Loucy (cell line): ENCODE results near the gene HGFAC.

Experiments used
- H2AFZ ChIP-seq: fragments of 200-600 bp; sonication (generic); 2 replicates; pipeline ENCODE4 v1.6.0; 2016; ENCODE audit warnings: antibody characterized with exemption, mild to moderate bottlenecking, low read length, moderate library complexity
- H3F3A ChIP-seq: fragments of 200-600 bp; 2 replicates; pipeline ENCODE4 v1.6.0; 2016; ENCODE audit warnings: antibody characterized with exemption, low read depth, mild to moderate bottlenecking
- H3K27me3 ChIP-seq: fragments of 200-600 bp; sonication (generic); 2 replicates; pipeline ENCODE4 v1.6.1; 2014; ENCODE audit warnings: low read length, mild to moderate bottlenecking; ENCODE audit not compliant: insufficient read depth, poor library complexity, severe bottlenecking
- H3K36me3 ChIP-seq: fragments of 200-600 bp; sonication (generic); 2 replicates; pipeline ENCODE4 v1.6.1; 2016; ENCODE audit warnings: low read length; ENCODE audit not compliant: insufficient read depth
- H3K4me1 ChIP-seq: fragments of 200-600 bp; sonication (generic); 2 replicates; pipeline ENCODE4 v1.5.1; 2014; ENCODE audit warnings: low read length, mild to moderate bottlenecking; ENCODE audit not compliant: insufficient read depth, poor library complexity, severe bottlenecking
- H3K4me2 ChIP-seq: fragments of 200-600 bp; sonication (generic); 2 replicates; pipeline ENCODE4 v1.6.0; 2014; ENCODE audit warnings: antibody characterized with exemption, low read length, low read depth, mild to moderate bottlenecking; ENCODE audit not compliant: poor library complexity, severe bottlenecking
- H3K4me3 ChIP-seq: fragments of 200-600 bp; sonication (generic); 2 replicates; pipeline ENCODE4 v1.5.1; 2014; ENCODE audit warnings: low read length, mild to moderate bottlenecking, mixed read lengths; ENCODE audit not compliant: poor library complexity, severe bottlenecking
- H3K79me2 ChIP-seq: fragments of 200-600 bp; sonication (generic); 2 replicates; pipeline ENCODE4 v1.6.1; 2014; ENCODE audit warnings: low read length; ENCODE audit not compliant: insufficient read depth
- H3K9ac ChIP-seq: fragments of 200-600 bp; sonication (generic); 2 replicates; pipeline ENCODE4 v1.6.0; 2014; ENCODE audit warnings: mild to moderate bottlenecking, low read depth, low read length, moderate library complexity; ENCODE audit not compliant: poor library complexity, severe bottlenecking
- H3K9me2 ChIP-seq: fragments of 200-600 bp; sonication (generic); replicated peaks from 2 replicates; pipeline ENCODE4 v1.6.1; 2016; ENCODE audit warnings: low read depth, low read length, mixed read lengths
- H3K9me3 ChIP-seq: fragments of 200-600 bp; sonication (generic); 2 replicates; pipeline ENCODE4 v1.6.1; 2014; ENCODE audit warnings: mild to moderate bottlenecking, antibody characterized with exemption, low read length, low read depth; ENCODE audit not compliant: insufficient read depth
- H4K20me1 ChIP-seq: fragments of 200-600 bp; sonication (generic); 2 replicates; pipeline ENCODE4 v1.6.0; 2014; ENCODE audit warnings: antibody characterized with exemption, low read length, mild to moderate bottlenecking; ENCODE audit not compliant: insufficient read depth, poor library complexity, severe bottlenecking
- EZH2phosphoT487 ChIP-seq: fragments of 200-600 bp; IDR thresholded peaks from 2 replicates; pipeline ENCODE4 v1.6.1; 2018; ENCODE audit warnings: antibody characterized with exemption, mild to moderate bottlenecking, moderate library complexity, borderline replicate concordance
- TF ChIP-seq, protein P1 (sequence below): fragments of 200-600 bp; sonication (generic); conservative IDR thresholded peaks from 2 replicates; pipeline ENCODE4 v1.5.1; 2014; ENCODE audit warnings: mild to moderate bottlenecking, antibody characterized with exemption, low read length

The HGFAC gene

DNA sequence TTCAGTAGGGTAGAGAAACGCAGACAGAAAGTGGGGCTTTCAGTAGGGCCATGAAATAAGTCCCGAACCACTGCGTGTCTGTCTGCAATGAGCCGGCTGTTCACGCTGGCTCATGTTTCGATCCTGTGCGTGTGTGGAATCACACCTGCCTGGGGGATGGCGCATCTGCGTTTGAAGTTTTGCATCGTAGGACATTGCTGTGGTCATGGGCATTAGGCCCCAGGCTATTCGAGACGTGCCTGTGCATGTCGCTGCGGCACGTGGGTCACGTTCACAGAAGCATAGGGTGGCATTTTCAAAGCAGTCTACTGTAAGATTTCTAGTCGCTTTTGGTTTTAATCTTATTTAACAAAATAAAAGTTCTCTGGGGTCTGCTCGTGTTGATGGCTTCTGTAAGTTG, 25.5 kb upstream of the HGFAC start:
- H2AFZ ChIP-seq: no peak overlapping the region
- peaks cover 5% of the 10 kb centered on the region for H4K20me1 ChIP-seq
- peaks cover 52% of the 10 kb centered on the region; the same call in 1 of the 2 replicates for H3K36me3 ChIP-seq
- H3K4me1 ChIP-seq: no peaks in the 10 kb centered on the region
- H3K9me2 ChIP-seq: no peaks in the 10 kb centered on the region
- H3K9me3 ChIP-seq: no peaks in the 10 kb centered on the region
- H3F3A ChIP-seq: no peaks in the 10 kb centered on the region
- H3K4me3 ChIP-seq: no peak overlapping the region
- H3K4me2 ChIP-seq: no peak overlapping the region
- no peaks in the 10 kb centered on the region for H3K27me3 ChIP-seq
- TF ChIP-seq, protein P1, sequence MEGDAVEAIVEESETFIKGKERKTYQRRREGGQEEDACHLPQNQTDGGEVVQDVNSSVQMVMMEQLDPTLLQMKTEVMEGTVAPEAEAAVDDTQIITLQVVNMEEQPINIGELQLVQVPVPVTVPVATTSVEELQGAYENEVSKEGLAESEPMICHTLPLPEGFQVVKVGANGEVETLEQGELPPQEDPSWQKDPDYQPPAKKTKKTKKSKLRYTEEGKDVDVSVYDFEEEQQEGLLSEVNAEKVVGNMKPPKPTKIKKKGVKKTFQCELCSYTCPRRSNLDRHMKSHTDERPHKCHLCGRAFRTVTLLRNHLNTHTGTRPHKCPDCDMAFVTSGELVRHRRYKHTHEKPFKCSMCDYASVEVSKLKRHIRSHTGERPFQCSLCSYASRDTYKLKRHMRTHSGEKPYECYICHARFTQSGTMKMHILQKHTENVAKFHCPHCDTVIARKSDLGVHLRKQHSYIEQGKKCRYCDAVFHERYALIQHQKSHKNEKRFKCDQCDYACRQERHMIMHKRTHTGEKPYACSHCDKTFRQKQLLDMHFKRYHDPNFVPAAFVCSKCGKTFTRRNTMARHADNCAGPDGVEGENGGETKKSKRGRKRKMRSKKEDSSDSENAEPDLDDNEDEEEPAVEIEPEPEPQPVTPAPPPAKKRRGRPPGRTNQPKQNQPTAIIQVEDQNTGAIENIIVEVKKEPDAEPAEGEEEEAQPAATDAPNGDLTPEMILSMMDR: no peak
- TF ChIP-seq EZH2phosphoT487: no peak
- H3K9ac ChIP-seq: no peak overlapping the region
- H3K79me2 ChIP-seq: peaks cover 10% of the 10 kb centered on the region; the same call in 1 of the 2 replicates

DNA sequence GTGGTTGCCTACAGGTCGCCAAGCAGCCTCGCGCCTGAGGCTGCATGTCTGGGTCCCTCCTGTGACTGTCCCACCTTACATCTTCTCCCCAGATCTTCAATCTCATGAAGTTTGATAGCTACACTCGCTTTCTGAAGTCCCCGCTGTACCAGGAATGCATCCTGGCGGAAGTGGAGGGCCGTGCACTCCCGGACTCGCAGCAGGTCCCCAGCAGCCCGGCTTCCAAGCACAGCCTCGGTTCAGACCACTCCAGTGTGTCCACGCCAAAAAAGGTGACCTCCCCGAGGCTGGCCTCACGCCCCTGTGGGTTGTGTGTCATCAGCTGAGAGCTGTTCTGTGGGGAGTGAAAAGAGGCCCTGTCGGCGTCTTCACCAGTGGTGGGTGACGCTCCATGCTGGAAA, 24.9 kb upstream of the HGFAC start:
- Histone ChIP-seq H4K20me1 (peaks cover 5% of the 10 kb centered on the region), H3K36me3 (peaks cover 57% of the 10 kb centered on the region; the same call in 1 of the 2 replicates)
- TF ChIP-seq, protein P1: no peak
- TF ChIP-seq EZH2phosphoT487: no peak

DNA sequence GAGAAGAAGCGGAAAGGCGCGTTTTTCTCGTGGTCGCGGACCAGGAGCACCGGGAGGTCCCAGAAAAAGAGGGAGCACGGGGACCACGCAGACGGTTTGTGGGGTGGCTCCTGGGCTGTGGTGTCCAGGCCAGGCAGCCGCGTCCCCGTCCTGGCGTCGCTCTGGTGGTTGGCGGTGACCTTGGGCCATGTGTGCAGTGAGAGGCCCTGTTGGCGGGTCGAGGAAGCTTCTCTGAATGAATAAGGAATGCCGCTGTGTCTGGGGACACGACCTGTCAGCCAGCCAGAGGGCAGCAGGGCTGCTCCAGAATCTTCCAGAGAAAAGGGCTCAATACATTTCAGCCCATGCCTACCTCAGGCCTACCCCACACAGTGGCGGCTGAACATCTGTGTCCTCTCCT, 24.3 kb upstream of the HGFAC start:
- Histone ChIP-seq H3K9ac (no peak overlapping the region), H3K4me3 (no peak overlapping the region), H4K20me1 (peaks cover 5% of the 10 kb centered on the region)

More for the DNA sequence above, 24.9 kb upstream of the HGFAC start:
- H3K27me3 ChIP-seq: no peaks in the 10 kb centered on the region
- no peak overlapping the region for H2AFZ ChIP-seq
- no peak overlapping the region for H3K4me2 ChIP-seq
- H3K9me2 ChIP-seq: no peaks in the 10 kb centered on the region
- peaks cover 6% of the 10 kb centered on the region; the same call in 1 of the 2 replicates for H3K79me2 ChIP-seq
- no peak overlapping the region for H3K9ac ChIP-seq
- H3K4me1 ChIP-seq: no peaks in the 10 kb centered on the region
- no peaks in the 10 kb centered on the region for H3K9me3 ChIP-seq
- H3F3A ChIP-seq: no peaks in the 10 kb centered on the region
- no peak overlapping the region for H3K4me3 ChIP-seq

More for the DNA sequence above, 24.3 kb upstream of the HGFAC start:
- H3F3A ChIP-seq: no peaks in the 10 kb centered on the region
- H3K4me2 ChIP-seq: no peak overlapping the region
- no peaks in the 10 kb centered on the region for H3K9me3 ChIP-seq
- peaks cover 64% of the 10 kb centered on the region; the same call in 1 of the 2 replicates for H3K36me3 ChIP-seq
- no peak overlapping the region for H2AFZ ChIP-seq
- TF ChIP-seq, protein P1: no peak
- no peak for TF ChIP-seq EZH2phosphoT487
- H3K9me2 ChIP-seq: no peaks in the 10 kb centered on the region
- no peaks in the 10 kb centered on the region for H3K4me1 ChIP-seq
- 0 out of 2 replicates have a peak, but pooled peaks cover 6% of the 10 kb centered on the region for H3K79me2 ChIP-seq
- no peaks in the 10 kb centered on the region for H3K27me3 ChIP-seq
